GM18498 (cell line): ENCODE measurements around the gene HSPH1.
"Not testable (repeated sequence)": the region's sequence is repeated elsewhere in the genome, so short reads cannot be mapped to it uniquely, and the experiment has no call there.

Experiments used
- ATAC-seq: cut with Tn5 transposase; IDR thresholded peaks from one replicate; pipeline ENCODE4 v1.9.1; 2021; ENCODE audit warnings: mild to moderate bottlenecking, moderate library complexity; ENCODE audit not compliant: unreplicated experiment

Gene HSPH1

DNA sequence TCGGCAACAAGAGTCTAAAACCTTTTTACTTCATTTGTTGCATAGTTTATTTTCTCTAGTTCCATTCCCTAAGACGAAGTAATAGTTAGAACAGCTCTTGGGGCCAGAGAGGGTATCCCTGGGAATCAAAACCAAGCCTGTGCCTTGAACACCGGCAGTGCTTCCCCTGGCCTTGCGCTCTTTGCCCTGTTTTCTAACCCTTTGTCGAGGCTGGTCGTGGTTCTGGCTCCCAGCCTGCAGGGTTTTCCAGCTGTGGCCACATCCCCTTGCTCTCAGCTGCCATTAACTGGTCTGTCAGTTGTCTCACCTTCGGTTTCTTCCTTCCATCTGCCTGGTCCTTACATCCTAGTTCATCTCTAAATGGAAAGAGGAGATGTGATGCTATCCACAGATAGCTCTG is 61.0 kb downstream of the HSPH1 start:
- ATAC-seq, result no peak

DNA sequence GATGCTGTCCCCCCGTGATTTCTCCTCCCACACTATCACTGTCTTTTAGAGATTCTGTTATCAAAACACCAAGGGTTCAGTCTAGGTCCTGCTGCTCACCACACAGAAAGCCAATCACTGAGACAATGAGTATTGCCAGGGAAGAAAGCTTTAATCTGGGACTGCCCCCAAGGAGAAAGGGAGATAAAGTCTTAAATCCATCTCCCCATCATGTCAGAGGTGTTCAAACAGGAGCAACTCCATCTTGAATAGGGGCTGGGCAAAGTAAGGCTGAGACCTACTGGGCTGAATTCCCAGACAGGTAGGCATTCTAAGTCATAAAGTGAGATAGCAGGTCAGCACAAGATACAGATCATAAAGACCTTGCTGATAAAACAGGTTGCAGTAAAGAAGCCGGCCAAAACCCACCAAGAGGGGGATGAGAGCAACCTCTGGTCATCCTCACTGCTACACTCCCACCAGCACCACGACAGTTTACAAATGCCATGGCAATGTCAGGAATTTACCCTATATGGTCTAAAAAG is 63.7 kb downstream of the HSPH1 start:
- not testable (repeated sequence) for ATAC-seq

DNA sequence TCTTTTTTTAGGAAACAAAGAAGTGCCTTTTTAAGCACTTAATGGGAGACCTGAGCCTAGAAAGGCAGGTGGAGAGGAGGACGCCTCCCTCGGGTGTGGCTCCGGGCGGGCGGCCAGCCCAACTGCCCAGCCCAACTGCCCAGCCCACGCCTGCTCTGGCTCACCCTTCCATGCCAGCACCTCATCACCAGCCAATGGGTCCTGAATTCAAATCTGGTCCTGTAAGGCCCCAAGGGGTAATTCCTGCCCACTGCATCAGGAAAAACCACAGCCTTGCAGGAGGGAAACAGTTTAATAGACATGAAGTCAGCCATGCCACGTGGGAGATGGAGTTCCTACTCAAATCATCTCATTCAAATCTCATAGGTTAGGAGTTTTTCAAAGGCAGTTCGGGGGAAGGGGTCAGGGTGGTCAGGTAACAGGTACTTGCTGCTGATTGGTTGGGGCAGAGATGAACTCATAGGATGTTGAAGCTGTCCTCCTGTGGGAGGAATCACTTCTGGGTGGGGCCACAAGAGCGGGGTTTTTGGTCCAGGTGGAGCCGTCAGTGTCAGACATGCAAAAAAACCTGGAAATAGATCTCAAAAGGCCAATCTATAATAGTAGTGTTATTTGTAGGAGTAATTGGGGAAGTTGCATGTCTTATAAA is 64.9 kb downstream of the HSPH1 start:
- no peak for ATAC-seq

DNA sequence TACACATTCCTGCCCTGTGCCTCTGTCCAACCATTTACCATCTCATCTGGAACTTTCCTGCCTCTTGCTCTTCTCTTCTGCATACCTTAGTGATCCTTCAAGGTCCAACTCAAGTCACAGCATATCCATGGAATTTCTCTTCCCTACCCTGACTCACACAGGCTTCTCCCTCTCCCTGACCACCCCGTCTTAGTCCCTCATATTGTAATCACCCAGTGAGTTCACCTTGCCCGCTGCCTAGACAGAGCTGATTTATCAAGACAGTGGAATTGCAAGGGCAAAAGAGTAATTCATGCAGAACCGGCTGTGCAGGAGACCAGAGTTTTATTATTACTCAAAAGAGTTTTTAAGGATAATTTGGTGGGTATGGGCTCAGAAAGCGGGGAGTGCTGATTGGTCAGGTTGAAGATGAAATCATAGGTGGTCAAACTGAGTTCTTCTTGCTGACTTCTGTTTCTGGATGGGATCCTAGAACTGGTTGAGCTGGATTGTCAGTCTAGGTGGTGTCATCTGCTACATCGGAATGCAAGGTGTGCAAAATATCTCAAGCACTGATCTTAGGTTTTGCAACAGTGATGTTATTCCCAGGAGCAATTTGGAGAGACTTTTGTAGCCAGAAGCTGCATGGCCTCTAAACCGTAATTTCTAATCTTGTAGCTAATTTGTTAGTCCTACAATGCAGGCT is 67.2 kb downstream of the HSPH1 start:
- no peak for ATAC-seq

DNA sequence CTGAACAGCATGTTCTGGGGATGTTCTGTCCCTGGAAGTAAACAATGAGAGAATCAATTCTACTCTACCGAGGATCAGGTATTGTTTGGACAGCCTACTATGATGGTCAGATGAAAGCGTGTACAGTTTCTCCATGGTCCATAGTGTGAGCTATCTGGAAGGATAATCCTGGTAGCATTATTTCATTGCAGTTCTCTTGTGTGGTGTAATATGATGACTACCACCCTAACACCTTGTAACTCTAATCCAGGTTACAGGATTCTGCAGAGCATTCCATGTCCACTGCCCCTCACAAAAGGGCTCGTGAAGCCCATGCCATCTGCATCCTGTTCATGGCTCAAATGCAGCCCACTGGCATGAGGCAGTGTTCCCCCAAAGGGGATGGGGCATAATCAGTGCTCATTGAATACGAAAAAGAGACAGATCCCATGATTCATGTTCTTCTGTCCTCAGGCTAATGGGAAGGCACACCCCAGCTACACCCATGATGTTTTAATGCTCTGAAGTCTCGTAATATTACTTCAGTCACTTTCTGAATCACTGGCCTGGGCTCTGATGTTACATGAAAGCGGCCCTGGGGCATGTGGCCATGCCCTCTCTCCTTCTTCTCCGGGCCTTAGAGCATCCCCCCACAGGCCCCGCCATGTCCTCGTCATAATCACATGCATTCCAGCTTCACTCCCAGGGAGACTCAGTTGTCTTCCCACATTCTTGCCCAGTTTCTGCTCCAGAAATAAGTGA is 68.4 kb downstream of the HSPH1 start:
- no peak for ATAC-seq

DNA sequence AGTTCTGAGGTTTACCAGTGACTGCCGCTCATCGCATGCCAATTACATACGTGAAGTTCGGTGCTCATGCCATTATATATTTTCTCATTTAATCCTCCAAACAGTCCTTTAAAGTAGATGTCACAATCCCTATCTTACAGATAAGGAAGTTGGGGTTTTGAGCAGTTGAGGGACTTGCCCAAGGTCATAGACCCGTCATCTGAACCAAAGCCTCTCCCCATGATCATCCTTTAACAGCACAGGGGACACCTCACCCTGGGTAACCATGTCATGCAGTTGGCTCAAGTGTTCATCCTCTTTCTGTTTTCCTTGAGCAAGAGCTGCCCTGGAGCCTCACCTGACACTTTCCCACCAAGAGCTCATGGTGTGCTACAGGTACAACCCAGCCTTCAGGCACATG is 69.1 kb downstream of the HSPH1 start:
- ATAC-seq, result no peak

DNA sequence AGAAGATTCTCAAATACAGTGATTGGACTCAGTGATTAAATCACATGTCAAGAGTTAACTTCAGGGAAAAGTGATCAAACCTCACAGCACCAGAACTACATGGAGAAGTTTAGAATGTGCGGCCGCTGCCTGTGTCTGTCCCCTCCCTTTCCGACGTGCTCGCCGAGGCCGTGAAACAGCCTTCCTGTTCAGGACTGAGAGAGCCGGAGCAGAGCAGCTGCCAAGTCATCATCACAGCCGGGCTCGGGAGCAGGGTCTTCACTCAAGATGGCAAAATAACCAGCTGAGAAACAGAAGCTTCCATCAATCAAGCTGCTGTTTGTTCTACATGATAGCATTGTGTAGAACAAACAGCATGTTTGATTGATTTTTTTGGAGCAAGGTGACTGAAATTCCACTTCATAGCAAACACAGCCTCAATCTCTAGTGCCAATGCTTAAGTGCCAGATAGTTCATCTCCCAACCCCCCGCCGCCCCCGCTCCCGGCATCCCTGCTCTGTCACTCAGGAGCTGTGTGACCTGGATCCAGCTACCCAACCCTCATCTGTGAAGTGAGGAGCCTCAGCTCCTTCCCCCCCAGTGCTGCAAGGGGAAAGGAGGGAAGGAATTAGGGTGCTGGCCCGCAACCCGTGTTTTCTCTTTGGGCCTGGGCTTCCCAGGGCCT is 70.6 kb downstream of the HSPH1 start:
- ATAC-seq, result no peak

DNA sequence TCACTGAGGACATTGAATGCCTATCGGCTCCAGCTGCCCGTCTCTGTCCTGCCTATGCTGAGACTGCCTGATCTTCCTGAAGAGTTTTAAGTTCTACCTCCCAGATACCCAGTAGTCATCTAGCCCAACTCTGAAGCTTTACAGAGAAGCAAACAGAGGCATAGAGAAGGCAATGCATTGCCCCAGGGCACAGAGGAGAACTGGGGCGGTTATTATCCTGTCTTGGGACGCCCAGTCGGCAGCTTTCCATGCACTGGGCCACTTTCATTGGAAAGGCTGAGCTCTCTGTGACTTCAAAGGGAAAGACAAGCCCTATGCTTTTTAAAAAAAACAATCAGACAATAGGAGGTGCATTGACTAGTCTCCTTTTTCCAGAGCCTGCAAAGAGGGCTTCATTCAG is 71.6 kb downstream of the HSPH1 start:
- ATAC-seq, result no peak

DNA sequence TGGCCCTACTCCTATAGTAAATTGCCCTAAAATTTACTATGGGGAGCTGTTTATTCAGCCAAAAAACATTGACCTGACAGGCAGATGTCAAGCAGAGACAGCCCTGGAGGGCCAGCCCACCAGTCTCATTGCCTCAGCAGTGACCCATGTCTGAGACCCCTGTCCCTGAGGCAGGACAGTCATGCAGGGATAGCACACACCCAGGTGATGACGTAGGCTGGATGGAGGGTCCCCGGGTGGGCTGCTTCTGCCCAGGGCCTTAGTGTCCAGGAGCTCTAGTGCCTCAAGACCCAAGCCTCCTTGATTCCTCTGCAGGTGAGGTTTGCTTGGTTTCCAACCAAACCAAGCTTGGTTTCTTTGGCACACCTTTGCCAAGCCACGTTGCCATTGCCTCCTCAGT is 72.1 kb downstream of the HSPH1 start:
- ATAC-seq, result no peak

DNA sequence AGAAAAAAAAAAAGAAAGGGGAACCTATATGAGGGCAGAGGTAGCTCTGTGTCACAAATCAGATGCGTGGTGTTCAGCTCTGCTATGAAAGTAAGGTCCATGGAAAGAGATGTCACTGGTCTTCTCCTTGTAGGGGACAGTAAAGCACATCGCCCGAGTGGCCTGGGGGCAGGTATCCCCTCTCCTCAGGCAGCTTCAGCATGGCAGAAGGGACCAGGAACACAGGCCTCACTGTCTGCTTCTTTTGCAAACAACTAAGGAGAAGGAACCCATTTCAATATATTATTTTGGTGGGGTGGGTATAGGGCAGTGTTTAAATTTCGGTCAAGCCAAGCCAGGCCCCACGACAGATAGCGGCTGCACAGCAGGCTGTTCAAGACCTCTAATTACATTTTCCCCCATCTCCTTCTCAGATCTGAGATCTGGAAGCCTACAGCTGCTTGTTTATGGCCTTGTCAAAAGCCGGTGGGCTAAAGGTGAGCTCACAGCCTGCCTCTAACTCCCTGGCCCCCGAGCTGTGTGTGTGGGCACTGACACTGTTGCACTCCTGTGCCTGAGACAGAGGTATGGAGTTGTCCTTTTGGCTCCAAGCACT is 72.8 kb downstream of the HSPH1 start:
- no peak for ATAC-seq
